Fibroblast of villous mesenchyme (primary cell): ENCODE results near the gene MAGED4. TPM values are rescaled to one million over a fixed set of nuclear protein-coding genes. Genes with fewer than 3 reads are reported as not detected.

ENCODE experiments used
- DNase-seq: peaks from one replicate; pipeline ENCODE4 v3.0.0-alpha.2; 2010; ENCODE audit warnings: low read depth
- H3K4me3 ChIP-seq: 2 replicates; pipeline ENCODE4 v1.5.1; 2011; ENCODE audit warnings: low read depth, mild to moderate bottlenecking, low read length
- small RNA-seq: library from RNA; depleted of rRNA; stranded (forward); fragments of <200 nt; gene quantifications from one replicate; pipeline ENCODE3, GENCODE V24; 2012
- total RNA-seq: library from RNA; depleted of rRNA; stranded (reverse); fragments of >200 nt; gene quantifications from 2 replicates; pipeline ENCODE4 v1.2.3, GENCODE V29; 2012
- TF ChIP-seq, protein P1 (sequence below): IDR thresholded peaks from 2 replicates; pipeline ENCODE4 v1.5.1; 2012; ENCODE audit warnings: low read depth, mild to moderate bottlenecking, low read length; ENCODE audit not compliant: insufficient read depth

MAGED4 gene
- total RNA-seq, 1 donor: 50.5 TPM

DNA sequence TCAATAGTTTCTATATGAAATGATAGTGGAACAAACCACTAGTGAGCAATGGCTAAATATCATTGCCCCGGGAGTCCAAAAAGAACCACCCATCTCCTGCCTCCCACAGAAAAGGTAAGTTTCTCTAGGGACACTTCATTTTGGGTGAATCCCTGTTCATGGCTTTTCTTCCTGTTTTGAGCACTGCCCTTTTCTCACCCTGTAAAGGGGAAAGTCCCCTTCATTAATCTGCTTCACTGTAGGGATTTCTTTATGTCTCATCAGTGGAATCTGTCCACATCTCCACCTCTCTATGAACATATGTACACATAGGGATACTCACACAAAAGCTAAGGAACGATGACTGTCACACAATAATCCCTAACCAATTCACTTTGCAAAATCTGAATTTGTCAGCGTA is 28.6 kb downstream of the MAGED4 start:
- no peak overlapping the region for H3K4me3 ChIP-seq
- no peak for DNase-seq
- TF ChIP-seq, protein P1, sequence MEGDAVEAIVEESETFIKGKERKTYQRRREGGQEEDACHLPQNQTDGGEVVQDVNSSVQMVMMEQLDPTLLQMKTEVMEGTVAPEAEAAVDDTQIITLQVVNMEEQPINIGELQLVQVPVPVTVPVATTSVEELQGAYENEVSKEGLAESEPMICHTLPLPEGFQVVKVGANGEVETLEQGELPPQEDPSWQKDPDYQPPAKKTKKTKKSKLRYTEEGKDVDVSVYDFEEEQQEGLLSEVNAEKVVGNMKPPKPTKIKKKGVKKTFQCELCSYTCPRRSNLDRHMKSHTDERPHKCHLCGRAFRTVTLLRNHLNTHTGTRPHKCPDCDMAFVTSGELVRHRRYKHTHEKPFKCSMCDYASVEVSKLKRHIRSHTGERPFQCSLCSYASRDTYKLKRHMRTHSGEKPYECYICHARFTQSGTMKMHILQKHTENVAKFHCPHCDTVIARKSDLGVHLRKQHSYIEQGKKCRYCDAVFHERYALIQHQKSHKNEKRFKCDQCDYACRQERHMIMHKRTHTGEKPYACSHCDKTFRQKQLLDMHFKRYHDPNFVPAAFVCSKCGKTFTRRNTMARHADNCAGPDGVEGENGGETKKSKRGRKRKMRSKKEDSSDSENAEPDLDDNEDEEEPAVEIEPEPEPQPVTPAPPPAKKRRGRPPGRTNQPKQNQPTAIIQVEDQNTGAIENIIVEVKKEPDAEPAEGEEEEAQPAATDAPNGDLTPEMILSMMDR: no peak

- no peak for DNase-seq
- H3K4me3 ChIP-seq: no peak overlapping the region
- TF ChIP-seq, protein P1: no peak
Measured at GRCh38 chrX:52216541-52216940, 31.9 kb downstream of the MAGED4 start.

GRCh38 chrX:52217494-52218160 is 32.9 kb downstream of the MAGED4 start:
- TF ChIP-seq, protein P1: peak; percentile 17
- DNase-seq: no peak
- H3K4me3 ChIP-seq: no peak overlapping the region

GRCh38 chrX:52220936-52221335 is 36.2 kb downstream of the MAGED4 start:
- no peak for DNase-seq
- H3K4me3 ChIP-seq: no peak overlapping the region
- TF ChIP-seq, protein P1: no peak

Small RNA genes lying within 50 kb of the gene (small RNA-seq; reads per million reads assigned to genes)
- not detected for gene SNORA11D

Other genes with a start within 250 kb of the MAGED4 start
- 18.6 and 24.2 TPM in 2 replicates for gene MAGED4B, start 115.7 kb upstream of the MAGED4 start, total RNA-seq
- gene XAGE2, start 184.1 kb downstream of the MAGED4 start, total RNA-seq: not detected in 2 replicates